ENCODE results near the gene ABCC11.

The ABCC11 gene

DNA sequence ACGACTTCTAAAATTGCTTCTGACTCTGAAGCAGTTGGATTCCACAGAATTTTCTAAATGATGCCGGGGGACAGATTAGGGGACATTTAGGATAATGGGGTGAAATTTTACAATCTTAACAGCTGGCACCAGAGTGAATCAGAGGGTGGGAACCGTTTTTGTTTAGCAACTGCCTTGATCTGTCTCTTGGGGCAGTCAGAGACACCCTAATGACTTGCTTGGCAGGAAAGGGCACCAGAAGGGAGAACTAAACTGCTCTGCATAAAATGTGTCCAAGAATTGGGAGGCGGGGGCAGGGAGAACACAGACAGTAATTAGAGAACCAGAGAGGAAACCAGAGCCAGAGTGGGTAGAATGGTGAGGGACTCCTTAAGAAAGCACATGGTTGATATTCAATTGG lies 85.4 kb downstream of the ABCC11 start:
- no peak for DNase-seq (ENCODE audit: low spot score)

- no peak for DNase-seq (ENCODE audit: low spot score)
Measured at GRCh38 chr16:48160575-48160974, 86.8 kb downstream of the ABCC11 start.

GRCh38 chr16:48158296-48158695 lies 89.0 kb downstream of the ABCC11 start:
- no peak for DNase-seq (ENCODE audit: low spot score)

GRCh38 chr16:48157794-48158193 lies 89.5 kb downstream of the ABCC11 start:
- no peak for DNase-seq (ENCODE audit: low spot score)

- DNase-seq (ENCODE audit: low spot score): no peak
Measured at GRCh38 chr16:48157302-48157701, 90.0 kb downstream of the ABCC11 start.

GRCh38 chr16:48156790-48157209 lies 90.5 kb downstream of the ABCC11 start:
- DNase-seq (ENCODE audit: low spot score): peak; percentile 69

GRCh38 chr16:48155926-48156789 lies 91.2 kb downstream of the ABCC11 start, which contains the start of gene ABCC12:
ABCC12 (minus strand) TSS chr16:48155993; CDS start chr16:48146424, 9,569 bp downstream.
- no peak for DNase-seq (ENCODE audit: low spot score)

DNA sequence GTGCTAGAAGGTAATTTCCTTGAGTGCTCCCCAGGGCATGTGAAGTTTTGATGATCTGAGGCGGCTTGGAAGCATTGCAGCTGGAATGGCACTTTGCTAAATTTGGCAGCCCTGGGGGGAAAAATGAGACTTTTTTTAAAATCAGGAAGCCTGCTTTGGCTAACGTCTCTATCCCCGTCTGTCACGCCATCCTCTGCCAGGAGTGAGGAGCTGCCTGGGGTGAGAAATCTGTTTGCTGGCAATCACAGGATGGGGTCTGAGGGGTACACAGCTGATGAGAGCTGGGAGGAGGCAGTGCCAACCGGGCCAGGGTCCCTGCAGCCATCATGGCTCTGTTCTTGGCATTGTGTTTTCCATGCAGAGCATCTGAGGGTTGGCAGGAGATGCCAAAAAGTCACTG lies 93.6 kb downstream of the ABCC11 start:
- DNase-seq (ENCODE audit: low spot score): no peak

- no peak for DNase-seq (ENCODE audit: low spot score)
Measured at GRCh38 chr16:48152226-48152625, 95.1 kb downstream of the ABCC11 start.

GRCh38 chr16:48150707-48151106 lies 96.6 kb downstream of the ABCC11 start:
- DNase-seq (ENCODE audit: low spot score): no peak

GRCh38 chr16:48146710-48147109 lies 100.6 kb downstream of the ABCC11 start:
- no peak for DNase-seq (ENCODE audit: low spot score)

DNA sequence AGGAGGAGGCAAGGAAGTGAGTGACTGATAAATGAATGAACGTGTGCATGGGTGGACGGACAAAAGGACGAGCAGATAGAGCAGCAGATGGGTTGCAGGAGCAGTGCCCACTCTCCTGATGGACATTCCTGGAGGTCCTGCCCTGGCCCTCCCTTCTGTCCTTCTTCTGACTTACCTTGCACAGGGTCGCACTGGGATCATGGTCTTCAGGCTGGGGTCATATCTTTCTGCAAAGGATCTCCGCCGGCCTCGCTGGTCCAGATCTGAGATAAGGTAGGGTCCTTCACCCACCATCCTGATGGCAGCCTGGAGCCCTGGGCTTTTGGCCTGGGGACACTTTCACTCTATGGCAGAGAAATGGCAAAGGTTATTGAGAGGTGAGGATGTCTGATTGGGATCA lies 101.2 kb downstream of the ABCC11 start:
- no peak for DNase-seq (ENCODE audit: low spot score)

- no peak for DNase-seq (ENCODE audit: low spot score)
Measured at GRCh38 chr16:48143812-48144368, 103.4 kb downstream of the ABCC11 start.

DNA sequence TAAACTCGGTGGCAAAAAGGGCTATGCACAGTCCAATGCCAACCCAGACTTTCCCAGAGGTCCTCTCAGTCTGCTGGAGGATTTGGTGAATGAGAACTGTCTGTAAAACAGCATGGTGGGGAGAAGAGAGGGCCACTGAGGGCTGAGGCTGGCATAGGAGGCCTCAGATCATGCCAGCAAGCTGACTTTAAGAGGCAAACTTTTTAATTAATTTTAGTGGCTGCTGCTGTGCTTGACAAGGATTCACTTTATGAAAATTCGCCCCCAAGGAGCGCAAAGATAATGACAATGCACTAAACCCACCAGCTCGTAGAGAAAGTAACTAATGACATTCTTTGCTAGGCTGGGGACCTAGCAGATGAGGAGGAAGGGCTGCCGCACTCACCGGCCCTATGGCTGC lies 106.5 kb downstream of the ABCC11 start:
- DNase-seq (ENCODE audit: low spot score): no peak

DNA sequence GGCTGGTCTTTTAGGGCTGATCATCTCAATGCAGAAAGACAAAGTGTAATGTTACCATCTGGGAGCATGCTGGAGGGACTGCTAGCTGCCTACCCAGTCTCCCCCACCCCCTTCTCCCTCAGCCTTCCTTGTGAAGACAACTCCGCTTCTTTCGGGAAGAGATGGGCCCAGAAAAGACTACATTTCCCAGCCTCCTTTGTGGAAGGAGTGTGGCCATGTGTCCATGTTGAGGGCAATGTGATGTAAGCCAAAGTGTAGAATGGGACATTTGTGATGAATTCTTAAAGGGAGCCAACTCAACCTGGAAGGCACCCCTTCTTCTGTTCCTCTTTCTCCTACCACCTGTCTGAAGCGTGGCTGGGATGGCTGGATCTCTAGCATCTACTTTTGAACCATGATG lies 107.8 kb downstream of the ABCC11 start:
- no peak for DNase-seq (ENCODE audit: low spot score)

DNA sequence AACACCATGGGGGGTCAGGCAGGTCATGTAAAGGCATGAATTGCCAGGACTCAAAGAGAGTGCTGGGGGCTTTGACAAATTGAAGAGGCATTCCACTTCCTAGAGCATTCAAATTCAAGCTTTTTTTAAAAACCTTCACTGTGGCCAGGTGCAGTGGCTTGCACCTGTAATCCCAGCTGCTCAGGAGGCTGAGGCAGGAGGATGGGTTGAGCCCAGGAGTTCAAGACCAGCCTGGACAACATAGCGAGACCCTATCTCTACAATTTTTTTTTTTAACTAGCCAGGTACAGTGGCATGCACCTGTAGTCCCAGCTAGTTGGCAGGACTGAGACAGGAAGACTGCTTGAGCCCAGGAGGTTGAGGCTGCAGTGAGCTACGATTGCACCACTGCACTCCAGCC lies 108.8 kb downstream of the ABCC11 start:
- DNase-seq (ENCODE audit: low spot score): no peak

DNA sequence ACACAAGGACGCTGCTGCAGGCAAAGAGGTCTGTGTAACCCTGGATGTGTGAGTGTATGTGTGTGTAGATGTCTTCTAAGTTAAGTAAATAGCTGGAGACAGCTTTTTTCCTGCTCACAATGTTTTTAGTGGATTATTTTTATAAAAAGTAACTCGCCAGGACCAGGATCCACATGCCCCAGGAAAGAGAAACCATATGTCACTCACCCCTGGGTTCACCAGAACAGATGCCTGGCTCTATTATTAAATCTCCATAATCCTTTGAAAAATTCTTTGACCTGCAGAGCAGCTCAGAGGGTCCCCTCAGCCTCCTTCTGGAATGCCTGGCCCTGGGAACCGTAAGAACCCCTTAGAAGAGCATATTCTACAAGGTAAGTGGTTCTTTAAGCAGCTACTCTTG lies 109.5 kb downstream of the ABCC11 start:
- no peak for DNase-seq (ENCODE audit: low spot score)

DNA sequence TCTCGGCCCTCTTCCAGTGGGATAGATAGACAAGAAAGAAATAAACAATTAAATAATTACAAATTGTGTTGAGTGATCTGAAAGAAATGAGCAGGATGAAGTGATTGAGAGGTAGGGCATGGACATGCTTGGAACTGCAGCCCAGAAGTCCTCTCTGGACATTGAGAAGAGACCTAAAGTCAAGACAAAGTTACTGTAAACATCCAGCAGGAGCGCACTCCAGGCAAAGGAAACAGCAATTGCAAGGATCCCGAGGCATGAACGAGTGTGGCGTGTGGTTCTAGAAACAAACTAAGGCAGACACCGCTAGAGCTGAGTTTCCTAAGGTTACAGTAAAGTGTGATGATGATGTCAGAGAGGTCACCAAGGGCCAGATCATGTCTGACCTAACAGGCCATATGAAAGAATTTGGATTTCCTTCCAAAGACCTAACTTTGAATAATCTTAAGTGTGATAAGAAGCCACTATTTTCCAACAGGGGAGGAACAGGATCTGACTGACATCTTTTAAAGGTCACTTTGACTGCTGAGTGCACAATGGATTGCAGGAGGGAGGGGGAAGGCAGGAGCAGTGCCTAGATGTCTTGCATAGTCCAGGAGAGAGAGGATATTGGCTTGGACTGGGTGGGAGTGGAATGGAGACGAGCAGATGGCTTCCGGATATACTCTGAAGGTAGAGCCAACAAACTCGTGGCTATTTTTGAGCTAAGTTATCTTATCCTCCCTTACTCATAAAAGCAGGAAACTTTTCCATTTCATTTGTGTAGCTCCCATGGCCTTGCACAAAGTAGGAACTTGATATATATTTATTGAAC lies 110.6 kb downstream of the ABCC11 start:
- DNase-seq (ENCODE audit: low spot score): no peak

- DNase-seq (ENCODE audit: low spot score): no peak
Measured at GRCh38 chr16:48133455-48134211, 113.7 kb downstream of the ABCC11 start.

DNA sequence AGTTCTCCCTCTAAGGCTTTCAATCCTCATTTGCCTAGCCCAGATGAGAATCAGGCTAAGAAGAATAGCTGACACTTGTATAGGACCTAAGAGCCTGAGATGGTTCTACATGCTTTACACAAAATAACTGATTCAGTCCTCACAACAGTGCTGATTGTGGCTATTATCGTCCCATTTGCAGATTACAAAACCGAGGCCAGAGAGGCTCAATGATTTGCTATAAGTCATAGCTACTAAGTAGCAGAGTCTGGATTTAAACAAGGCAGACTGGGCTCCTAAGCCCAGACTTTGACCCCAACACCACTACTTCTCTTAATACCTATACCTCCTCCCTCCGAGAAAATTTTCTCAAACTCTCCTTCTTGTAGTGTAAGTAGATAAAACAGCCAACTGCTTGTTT lies 114.6 kb downstream of the ABCC11 start:
- no peak for DNase-seq (ENCODE audit: low spot score)

DNA sequence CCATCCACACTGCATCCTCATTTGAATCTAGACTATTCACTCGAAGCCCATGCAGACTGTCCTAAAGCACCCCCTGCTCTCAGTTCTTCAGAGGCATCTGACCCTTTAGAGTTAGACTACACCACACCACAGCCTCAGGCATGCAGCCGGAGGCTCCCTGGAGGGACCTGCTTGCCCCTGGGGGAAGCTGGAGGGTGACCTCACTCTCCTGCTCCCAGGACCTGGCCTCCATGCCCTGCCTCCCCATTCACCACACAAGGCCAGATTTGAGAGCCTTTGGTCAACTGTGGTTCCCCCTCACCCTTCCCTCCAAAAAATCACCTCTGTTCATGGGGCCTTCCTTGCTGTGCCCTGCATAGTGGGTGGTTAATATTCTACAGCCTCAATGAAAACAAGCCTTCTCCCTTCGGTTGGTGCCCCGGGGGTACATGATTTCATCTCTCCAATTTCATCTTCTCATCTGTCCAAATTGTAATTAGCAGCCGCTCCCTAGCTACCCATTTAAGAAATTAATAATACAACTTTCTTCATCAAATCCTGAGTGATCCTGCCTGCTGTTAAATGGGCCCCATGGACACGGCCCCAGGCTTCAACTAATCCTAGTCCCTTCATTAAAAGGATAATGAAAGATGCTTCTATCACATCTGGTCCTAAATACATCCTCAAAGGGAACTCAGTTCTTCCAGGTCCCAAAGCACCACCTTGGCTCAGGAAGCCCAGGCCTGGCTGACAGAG lies 116.0 kb downstream of the ABCC11 start:
- no peak for DNase-seq (ENCODE audit: low spot score)

Data from CD4-positive, alpha-beta T cell treated with Interleukin-6 at 100 ng/mL for 8 hours (primary cell).